Measurements from ENCODE around the gene PIGK.

The PIGK gene

GRCh38 chr1:77120950-77121349 lies 98.3 kb downstream of the PIGK start:
- TF ChIP-seq CTCF (IDR thresholded peaks at IDR 0.05; ENCODE audit: poor library complexity, severe bottlenecking) = no peak
- Histone ChIP-seq H3K4me1 (ENCODE audit: insufficient read depth, poor library complexity, severe bottlenecking) (no peaks in the 10 kb centered on the region), H3K27ac (ENCODE audit: poor library complexity, severe bottlenecking) (no peak overlapping the region), H3K36me3 (ENCODE audit: low read depth) (0 out of 2 replicates have a peak, but pooled peaks cover 5% of the 10 kb centered on the region), H3K27me3 (ENCODE audit: insufficient read depth, poor library complexity, severe bottlenecking) (no peaks in the 10 kb centered on the region), H3K4me3 (ENCODE audit: severe bottlenecking) (no peak overlapping the region), H3K9me3 (ENCODE audit: severe bottlenecking) (no peaks in the 10 kb centered on the region)
- DNase-seq (ENCODE audit: low spot score) = no peak
- no peak for ATAC-seq (ENCODE audit: low read depth)

- Histone ChIP-seq H3K27me3 (ENCODE audit: insufficient read depth, poor library complexity, severe bottlenecking) (no peaks in the 10 kb centered on the region), H3K36me3 (ENCODE audit: low read depth) (0 out of 2 replicates have a peak, but pooled peaks cover 5% of the 10 kb centered on the region), H3K4me1 (ENCODE audit: insufficient read depth, poor library complexity, severe bottlenecking) (no peaks in the 10 kb centered on the region), H3K27ac (ENCODE audit: poor library complexity, severe bottlenecking) (no peak overlapping the region), H3K4me3 (ENCODE audit: severe bottlenecking) (no peak overlapping the region), H3K9me3 (ENCODE audit: severe bottlenecking) (no peaks in the 10 kb centered on the region)
- ATAC-seq (ENCODE audit: low read depth) (no peak), DNase-seq (ENCODE audit: low spot score) (no peak)
- no peak for TF ChIP-seq CTCF (IDR thresholded peaks at IDR 0.05; ENCODE audit: poor library complexity, severe bottlenecking)
Measured at GRCh38 chr1:77118712-77119111, 100.5 kb downstream of the PIGK start.

- no peaks in the 10 kb centered on the region for H3K9me3 ChIP-seq (ENCODE audit: severe bottlenecking)
- no peak overlapping the region for H3K4me3 ChIP-seq (ENCODE audit: severe bottlenecking)
- ATAC-seq (ENCODE audit: low read depth) = no peak
- H3K36me3 ChIP-seq (ENCODE audit: low read depth) = no peaks in the 10 kb centered on the region
- H3K27me3 ChIP-seq (ENCODE audit: insufficient read depth, poor library complexity, severe bottlenecking) = no peaks in the 10 kb centered on the region
- DNase-seq (ENCODE audit: low spot score) = no peak
- no peak for TF ChIP-seq CTCF (IDR thresholded peaks at IDR 0.05; ENCODE audit: poor library complexity, severe bottlenecking)
- peaks cover 22% of the 10 kb centered on the region for H3K4me1 ChIP-seq (ENCODE audit: insufficient read depth, poor library complexity, severe bottlenecking)
- H3K27ac ChIP-seq (ENCODE audit: poor library complexity, severe bottlenecking) = no peak overlapping the region
Measured at GRCh38 chr1:77104672-77105071, 114.6 kb downstream of the PIGK start.

- H3K4me3 ChIP-seq (ENCODE audit: severe bottlenecking) = no peak overlapping the region
- no peaks in the 10 kb centered on the region for H3K27me3 ChIP-seq (ENCODE audit: insufficient read depth, poor library complexity, severe bottlenecking)
- no peak for TF ChIP-seq CTCF (IDR thresholded peaks at IDR 0.05; ENCODE audit: poor library complexity, severe bottlenecking)
- ATAC-seq (ENCODE audit: low read depth) (no peak), DNase-seq (ENCODE audit: low spot score) (no peak)
- peaks cover 22% of the 10 kb centered on the region for H3K4me1 ChIP-seq (ENCODE audit: insufficient read depth, poor library complexity, severe bottlenecking)
- no peaks in the 10 kb centered on the region for H3K9me3 ChIP-seq (ENCODE audit: severe bottlenecking)
- no peaks in the 10 kb centered on the region for H3K36me3 ChIP-seq (ENCODE audit: low read depth)
- no peak overlapping the region for H3K27ac ChIP-seq (ENCODE audit: poor library complexity, severe bottlenecking)
Measured at GRCh38 chr1:77103486-77103885, 115.7 kb downstream of the PIGK start.

GRCh38 chr1:77100875-77101274 lies 118.4 kb downstream of the PIGK start:
- DNase-seq (ENCODE audit: low spot score) = no peak
- no peak for TF ChIP-seq CTCF (IDR thresholded peaks at IDR 0.05; ENCODE audit: poor library complexity, severe bottlenecking)

More at GRCh38 chr1:77100875-77101274, 118.4 kb downstream of the PIGK start:
- Histone ChIP-seq H3K4me3 (ENCODE audit: severe bottlenecking) (no peak overlapping the region), H3K27me3 (ENCODE audit: insufficient read depth, poor library complexity, severe bottlenecking) (no peaks in the 10 kb centered on the region), H3K36me3 (ENCODE audit: low read depth) (no peaks in the 10 kb centered on the region), H3K9me3 (ENCODE audit: severe bottlenecking) (no peaks in the 10 kb centered on the region), H3K27ac (ENCODE audit: poor library complexity, severe bottlenecking) (peak overlapping the region; percentile 80), H3K4me1 (ENCODE audit: insufficient read depth, poor library complexity, severe bottlenecking) (peaks cover 22% of the 10 kb centered on the region)
- peak; percentile 73 for ATAC-seq (ENCODE audit: low read depth)
